ENCODE data around the gene RNF212B. TPM values are rescaled to one million over a fixed set of nuclear protein-coding genes. Genes with fewer than 3 reads are reported as not detected.

The RNF212B gene
- total RNA-seq, 1 donor from 2014 or later = not detected

DNA sequence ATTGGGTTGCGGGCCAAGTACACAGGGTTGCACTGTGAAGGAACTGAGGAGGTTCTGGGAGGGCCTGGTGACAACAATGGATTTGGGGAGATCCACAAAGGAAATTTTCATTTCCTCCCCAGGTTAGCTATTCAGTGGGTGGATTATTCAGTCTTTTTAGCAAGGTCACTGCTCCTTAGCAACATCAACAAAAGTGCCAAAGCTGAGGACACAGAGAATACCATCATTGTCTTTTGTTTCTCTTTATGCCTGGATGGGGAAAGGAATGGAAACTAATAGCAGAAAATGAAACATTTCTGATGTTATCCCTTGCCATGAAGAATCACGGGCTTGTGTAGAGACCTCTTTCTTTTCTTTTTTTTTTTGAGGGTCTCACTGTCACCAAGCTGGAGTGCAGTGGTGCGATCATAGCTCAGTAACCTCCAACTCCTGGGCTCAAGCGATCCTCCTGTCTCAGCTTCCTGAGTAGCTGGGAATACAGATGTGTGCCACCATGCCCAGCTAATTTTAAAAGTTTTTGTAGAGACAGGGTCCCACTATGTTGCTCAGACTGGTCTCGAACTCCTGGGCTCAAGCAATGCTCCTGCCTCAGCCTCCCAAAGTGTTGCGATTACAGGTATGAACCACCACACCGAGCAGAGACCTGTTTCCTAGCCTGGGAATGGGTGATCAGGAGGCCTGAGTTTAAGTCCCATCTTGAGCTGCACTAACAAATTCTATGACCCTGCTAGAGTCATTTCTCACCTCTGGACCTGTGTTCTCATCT is 58.5 kb downstream of the RNF212B start:
- DNase-seq (ENCODE audit: low read depth, low spot score) = no peak

DNA sequence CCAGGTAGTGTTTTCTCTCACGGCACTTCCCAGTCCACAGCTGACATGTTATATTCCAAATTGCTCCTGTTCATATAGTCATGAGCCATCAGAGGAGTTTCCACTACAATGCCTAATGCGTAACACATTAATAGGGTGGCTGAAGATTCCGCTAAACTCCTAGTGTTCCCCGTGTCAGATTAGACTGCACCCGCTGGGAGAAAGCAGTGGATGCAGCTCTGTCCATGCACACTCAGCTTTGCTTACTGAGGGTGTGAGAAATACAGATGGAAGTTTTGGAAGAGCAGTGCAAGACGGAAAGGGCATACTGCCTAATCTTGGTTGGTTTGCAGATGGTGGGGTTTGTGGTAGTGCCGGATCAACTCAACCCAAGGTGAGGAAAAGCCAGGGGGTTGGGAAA is 59.4 kb downstream of the RNF212B start:
- no peak for DNase-seq (ENCODE audit: low read depth, low spot score)

DNA sequence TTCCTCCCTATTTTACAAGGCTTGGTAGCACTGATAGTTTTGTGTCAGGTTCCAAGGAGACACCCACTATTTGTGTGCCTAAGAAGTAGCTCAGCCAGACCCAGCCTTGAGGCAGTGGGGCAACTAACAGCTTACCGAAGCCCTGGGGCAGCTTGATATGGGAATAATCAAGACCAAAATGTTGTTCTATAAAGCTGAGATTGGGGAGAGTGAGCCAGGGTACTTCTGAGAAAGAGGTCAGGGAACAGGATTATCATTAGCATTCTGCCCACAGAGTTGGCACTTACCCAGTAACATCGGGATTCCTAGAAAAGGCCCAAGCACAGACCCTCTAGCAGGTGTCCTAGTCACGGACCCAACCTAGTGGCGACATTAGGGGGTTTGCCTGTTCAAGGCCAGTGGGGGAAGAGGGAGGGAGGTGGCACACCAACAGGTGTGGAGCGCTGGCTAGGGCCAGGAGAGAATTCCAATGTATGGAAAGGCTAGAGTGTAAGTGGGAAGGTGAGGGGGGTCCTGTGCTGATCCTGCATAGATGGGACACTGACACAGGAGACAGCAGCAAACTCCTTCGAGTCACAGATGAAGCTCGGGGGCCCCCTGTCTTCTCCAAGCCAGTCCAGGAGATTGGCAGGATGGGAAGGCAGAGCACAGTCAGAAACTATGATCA is 60.0 kb downstream of the RNF212B start:
- no peak for DNase-seq (ENCODE audit: low read depth, low spot score)

DNA sequence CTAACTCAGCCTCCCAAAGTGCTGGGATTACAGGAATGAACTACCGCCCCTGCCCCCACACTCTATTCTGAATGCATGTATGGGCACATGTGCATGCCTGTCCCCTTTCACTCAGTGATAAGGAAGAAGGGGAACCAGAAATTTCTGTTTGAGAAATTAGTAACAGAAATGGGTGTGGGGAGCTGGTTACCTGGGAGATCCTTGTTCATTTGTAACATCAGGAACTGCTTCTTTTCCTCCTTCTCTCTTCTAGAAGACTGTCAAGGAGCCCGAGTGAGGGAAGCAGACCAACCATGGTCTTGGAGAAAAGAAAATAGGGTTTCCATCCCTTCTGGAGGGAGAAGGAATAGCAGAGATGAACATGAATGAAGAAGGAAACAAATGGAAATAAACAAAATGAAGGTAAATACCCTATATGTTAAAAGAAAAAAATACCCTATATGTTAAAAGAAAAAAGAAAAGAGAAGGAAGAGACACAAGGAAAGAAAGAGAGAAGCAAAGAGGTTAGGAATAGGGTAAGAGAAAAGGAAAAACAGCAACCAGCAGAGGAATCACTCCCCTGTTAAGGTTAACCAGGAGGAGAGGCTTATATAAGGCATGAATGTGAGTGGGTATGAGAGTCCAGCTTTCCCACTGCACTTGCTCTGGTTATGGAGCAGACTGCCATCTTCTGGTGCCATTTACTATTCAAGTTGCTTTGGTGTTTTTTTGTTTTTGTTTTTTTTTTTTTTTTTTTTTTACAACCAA is 61.6 kb downstream of the RNF212B start:
- no peak for DNase-seq (ENCODE audit: low read depth, low spot score)

DNA sequence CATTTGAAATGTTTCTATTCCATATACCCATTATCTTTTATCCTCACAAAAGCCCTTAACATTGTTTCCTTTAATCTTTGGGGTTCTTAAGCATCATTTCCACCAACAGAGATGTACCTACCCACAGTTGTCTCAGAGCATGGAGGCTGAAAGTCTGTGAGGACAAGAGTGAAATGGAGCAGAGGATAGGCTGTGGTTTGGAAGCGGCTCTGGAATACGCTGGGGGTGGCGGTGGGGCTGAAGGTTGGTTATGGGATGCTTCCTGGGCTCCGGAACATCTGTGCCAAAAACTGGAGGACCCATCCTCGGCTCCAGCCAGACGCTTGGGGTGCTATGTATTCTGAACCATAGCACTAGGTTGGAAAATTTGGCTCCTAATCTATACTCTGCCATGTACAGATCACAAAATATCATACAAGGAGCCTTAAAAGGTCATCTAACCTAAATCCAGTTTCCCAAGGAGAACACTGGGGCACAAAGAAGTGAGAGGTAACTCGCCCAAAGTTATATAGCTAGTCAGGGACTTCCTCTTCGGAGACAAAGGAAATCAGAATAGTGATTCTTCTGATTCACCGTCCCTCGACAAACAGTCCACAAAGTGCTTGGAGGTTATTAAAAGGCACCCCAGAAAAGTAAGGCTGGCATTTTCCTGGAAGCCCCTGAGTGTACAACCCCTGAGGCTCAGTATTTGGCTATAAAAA is 62.4 kb downstream of the RNF212B start:
- no peak for DNase-seq (ENCODE audit: low read depth, low spot score)

DNA sequence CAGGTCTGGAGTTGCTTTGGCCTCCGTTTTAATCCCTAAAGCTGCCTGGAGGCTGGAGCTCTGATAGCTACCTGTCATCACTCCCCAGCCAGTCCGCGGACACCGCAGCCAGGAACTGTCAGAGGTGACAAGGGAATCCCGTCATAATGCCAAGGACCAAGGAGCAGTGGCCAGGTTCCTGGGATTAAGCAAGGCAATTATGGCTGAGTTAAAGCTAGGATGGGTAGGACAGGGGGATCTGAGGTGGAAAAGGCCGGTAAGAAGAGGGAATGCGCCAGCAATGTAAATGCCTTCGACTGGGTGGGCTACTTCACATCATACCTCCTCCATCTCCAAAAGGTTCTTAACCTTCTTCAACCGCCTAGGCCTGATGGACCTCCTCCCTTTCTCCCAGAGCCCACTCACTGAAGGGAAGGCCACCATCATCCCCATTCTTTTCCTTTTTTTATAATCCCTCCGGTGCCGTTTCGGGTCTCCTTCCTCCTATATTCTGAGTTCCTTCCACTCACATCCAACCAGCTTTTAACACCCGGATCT is 63.0 kb downstream of the RNF212B start:
- DNase-seq (ENCODE audit: low read depth, low spot score) = no peak

DNA sequence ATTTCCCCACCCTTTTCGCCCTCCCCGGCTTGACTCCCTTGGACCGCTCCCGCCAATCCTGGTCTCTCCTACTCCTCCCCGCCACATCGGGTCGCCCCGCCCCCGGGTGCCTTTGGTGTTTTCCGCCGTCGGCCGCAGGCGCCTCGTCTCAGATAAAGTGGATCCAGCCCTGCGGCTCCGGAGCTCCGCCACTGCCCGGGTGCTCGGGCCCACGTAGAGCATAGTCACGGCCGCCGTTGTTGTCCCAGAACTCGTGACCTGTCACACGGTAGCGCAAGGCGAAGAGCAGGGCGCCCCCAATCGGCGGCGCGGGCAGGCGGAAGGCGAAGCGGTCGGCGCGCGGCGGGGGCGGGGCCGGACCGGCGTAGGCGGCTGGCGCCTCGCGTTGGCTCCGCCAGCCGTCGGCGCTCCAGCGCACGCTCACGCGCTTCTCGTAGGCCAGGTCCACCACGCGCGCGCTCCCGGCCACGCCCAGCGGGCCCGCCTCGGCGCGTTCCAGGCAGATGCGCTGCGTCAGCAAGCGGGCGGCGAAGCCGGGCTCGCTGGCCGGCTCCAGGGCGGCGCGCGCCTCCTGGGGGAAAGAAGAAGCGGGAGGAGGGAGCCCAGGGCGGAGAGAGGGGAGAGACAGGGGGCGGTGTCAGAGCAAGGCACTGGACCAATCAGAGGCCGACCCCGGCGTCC is 63.7 kb downstream of the RNF212B start:
- DNase-seq (ENCODE audit: low read depth, low spot score) = peak; percentile 92

DNA sequence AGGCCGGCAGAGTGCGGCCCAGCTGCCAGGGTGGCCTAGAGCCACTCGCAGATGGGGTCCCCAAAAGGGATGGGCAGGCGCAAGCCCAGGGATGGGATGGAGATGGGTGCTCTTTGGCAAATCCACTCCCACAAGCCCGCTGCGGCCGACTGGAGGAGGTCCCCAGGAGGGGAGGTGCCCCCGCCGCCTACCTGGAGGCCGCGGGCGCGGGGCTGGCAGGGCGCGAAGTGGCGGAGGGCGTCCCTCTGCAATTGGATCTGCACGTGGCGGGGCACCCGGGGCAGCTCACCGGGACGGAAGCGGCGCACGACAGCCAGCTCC is 64.2 kb downstream of the RNF212B start:
- DNase-seq (ENCODE audit: low read depth, low spot score) = no peak

DNA sequence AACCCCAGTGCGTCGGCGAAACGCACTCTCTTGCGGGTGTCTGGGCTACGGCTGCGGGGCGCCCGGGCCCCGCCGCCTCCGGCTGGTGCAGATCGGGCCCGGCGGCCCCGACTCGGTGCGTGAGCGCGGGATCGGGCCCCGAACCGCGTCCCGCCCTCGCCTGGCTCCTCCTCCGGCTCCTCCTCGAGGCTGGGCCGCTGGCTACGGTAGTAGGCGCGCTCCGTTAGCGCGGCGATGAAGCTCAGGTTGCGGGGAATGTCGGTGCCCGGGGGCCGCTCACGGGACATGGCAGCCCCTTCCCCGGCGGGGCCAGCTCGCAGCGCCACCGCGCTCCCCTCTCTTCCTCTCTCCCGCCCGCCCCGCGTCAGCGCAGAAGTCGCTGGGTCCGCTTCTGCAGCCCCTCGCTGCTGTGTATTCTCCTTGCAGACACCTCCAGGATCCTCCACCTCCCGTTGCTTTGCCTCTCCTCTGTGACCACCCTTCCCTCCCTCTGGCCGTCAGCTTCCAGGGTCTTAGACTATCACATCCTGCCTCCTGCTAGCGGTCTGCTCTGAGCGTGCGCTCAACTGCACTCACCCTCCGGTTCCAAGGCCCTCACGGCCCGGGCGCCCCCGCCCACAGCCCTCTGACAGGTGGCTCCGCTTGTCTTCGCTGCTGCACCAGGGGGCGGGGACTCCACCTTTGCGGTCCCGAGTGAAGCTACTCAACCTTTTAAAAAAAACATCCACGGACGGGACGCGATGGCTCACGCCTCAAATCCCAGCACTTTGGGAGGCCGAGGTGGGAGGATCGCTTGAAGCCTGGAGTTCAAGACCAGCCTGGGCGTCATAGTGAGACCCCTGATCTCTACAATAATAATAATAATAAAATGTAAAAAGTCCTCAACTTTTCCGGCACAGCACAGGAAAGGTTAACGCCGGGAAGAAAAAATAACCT is 64.8 kb downstream of the RNF212B start, which contains the start of gene PPP1R3E:
TSS of gene PPP1R3E (minus strand) at position 570 of the 936 bp plus-strand sequence. CDS start at position 287, 283 bp downstream.
- no peak for DNase-seq (ENCODE audit: low read depth, low spot score)

DNA sequence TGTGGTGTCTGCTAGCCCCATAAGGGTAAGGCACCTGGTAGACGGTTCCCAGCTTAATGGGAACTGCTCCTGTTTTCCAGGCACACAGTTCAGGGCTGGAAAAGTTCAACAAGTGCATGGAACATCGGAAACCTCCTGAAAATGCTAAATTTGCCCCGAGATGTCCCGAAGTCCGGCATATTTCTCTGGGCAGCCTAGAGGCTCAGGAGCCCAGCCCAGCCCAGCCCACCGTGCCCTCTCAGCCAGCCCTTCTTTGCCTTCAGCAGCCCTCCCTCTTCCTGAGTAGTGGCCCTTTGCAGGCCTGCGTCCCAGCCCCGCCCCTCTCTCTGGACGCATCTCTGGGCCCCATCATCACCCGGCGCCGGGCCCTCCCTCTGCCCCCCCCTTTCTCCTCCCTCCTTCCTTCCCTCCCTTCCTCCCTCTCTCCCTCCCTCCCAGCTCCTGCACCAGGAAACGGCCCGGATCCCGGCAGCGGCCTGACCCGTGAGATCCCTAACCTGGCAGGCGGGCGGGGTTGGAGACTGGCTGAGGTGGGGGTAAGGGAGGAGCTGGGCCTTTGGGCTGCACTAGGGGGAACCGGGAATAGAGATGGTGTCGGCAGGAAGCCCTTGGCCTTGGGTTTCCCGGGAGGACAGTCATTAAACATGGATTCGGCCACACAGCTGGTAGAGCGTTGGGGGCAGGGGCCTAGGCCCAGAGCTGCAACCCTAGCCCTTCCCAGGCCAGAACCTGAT is 68.8 kb downstream of the RNF212B start, which contains the start of gene BCL2L2:
TSS of gene BCL2L2 (plus strand) at position 422 of the 734 bp plus-strand sequence. CDS start 935 bp downstream, outside the sequence.
- DNase-seq (ENCODE audit: low read depth, low spot score) = peak; percentile 72

DNA sequence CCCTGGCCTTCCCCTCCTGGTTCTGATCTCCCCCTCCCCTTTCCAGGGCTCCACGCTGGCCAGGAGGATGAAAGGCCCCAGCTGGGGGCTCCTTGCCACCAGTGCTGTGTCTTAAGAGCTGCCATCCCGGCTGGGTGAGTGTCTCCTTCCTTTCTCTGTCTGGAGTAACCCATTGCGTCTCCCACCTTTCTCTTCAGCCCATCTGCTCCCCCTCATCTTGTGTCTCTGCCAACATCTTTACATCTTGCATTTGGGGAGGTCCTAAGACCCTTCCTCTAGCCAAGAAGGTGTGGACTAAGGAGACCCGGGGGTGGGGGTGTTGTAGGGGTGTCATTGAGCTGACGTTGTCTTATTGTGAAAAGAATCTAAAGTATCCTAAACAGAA is 69.4 kb downstream of the RNF212B start:
- DNase-seq (ENCODE audit: low read depth, low spot score) = no peak

DNA sequence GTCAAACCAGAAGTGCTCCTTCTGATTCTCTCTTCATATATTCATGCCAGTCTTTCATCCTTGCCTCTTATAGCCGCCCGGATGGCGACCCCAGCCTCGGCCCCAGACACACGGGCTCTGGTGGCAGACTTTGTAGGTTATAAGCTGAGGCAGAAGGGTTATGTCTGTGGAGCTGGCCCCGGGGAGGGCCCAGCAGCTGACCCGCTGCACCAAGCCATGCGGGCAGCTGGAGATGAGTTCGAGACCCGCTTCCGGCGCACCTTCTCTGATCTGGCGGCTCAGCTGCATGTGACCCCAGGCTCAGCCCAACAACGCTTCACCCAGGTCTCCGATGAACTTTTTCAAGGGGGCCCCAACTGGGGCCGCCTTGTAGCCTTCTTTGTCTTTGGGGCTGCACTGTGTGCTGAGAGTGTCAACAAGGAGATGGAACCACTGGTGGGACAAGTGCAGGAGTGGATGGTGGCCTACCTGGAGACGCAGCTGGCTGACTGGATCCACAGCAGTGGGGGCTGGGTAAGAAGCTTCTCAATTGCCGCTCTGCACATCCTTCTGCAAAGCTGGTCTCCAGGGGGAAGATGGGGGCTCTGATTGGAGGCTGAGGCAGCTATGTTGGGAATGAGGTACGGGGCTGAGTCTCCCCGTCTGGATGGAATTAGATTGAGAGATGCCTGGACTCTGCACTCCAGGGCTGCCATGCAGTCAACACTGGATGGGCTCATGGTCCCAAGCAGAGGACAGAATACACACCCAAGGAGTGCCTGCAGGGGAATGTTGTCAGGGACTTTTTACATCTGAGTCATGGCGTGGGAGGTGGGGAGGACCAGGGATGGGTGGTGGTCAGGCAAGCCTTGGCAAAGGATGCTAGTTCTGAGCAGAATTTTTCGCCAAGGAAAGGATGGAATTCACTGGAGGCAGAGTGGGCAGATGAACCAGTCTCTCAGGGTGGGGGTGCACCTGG is 70.2 kb downstream of the RNF212B start:
- DNase-seq (ENCODE audit: low read depth, low spot score) = no peak

DNA sequence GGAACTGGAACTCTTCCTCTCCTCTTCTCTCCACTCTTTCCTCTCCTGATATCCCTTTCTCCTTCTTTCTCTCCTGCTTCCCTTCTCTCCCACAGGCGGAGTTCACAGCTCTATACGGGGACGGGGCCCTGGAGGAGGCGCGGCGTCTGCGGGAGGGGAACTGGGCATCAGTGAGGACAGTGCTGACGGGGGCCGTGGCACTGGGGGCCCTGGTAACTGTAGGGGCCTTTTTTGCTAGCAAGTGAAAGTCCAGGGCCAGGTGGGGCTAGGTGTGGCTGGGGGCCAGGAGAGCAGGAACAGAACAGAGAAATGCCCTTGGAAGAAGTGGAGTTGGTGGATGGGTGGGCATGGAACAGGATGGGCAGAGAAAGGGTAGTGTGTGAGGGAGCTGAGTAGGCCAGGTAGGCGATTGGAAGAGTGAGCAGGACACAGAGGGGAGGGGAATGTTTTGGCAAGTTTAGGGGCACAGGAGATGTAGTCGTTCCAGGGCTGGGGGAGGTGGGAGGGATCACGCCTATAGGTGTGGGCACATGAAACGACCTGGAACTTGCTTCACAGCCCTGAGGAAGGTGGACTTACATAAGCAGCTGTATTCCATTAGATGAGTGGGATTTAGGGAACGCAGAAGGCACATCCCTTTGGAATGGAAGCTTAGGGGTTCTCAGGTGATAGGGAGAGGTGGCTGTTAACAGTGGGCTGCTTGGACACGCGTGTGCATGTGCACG is 71.1 kb downstream of the RNF212B start:
- no peak for DNase-seq (ENCODE audit: low read depth, low spot score)

DNA sequence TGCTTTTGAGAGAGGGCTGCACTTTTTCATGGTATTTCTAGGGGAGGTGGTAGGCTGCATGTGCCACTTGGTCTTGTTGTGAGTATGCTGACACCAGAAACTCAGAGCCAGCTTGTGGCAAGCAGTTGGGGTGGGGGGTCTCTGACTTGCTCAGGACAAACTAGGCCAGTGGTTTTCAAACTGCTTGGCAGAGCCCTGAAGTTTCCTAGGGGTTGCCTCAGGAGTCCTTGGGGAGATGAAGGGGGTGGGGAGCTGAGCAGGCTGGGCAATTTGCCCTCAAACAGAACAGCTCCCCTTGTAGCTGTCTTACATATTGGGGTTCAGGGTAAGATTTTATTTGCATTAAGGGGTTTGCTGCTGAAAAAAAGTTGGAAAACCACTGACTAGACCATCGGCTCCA is 72.8 kb downstream of the RNF212B start:
- no peak for DNase-seq (ENCODE audit: low read depth, low spot score)

DNA sequence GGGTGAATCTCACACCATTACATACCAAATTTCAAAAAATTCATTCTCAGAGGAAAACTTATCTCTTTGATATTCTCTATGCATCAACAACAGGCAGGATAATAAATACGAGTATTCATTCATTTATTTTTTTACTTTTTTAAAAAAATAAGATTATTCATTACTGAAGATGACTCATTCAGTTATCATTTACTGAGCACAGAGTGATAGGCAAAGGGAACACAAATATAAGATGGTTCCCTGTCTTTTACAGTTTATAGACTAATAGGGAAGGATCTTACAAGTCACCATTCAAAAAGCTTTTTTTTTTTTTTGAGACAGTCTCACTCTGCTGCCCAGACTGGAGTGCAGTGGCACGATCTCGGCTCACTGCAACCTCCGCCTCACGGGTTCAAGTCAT is 78.6 kb downstream of the RNF212B start:
- no peak for DNase-seq (ENCODE audit: low read depth, low spot score)

DNA sequence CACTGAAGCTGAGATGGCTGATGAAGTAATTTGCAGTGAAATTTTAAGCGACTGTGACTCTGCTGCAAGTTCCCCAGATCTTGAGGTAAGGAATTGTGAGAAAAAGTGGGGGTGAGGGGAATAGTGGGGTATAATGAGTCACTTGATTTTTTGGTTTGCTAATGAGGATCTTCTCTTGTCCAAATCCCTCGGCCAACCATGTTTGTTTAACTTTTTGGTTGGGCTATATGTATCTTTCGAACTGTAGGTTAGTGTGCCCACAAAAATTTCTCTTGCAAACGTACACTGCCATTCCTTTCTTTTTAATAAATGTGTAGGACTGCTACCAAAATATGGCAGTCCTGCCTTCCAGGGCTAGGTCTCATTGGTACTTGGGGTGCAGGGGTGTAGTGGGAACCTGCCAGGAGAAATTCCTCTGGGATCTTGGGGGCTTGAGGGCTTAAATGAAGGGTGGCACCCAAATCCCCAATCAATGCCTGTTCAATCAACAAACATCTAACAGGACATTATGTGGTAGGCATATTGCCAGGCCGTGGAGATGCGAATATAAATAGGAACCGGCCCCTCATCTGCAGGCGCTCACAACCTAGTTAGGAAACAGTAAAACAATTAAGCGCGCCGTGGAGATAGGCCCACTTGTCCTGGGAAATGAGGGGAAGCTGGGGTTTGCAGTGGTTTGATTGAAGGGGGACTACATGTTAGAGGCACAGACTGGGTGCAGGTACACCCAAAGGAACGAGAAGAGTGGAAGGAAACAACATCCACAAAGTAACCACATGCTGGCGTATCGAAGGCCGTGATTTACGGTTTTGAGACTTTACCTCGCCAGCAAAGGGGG is 82.2 kb downstream of the RNF212B start:
- no peak for DNase-seq (ENCODE audit: low read depth, low spot score)

All from pulmonary artery endothelial cell (primary cell).